NCI-H345 treated with DMSO at 0.1 percent for 48 hours (cell line): Measurements from ENCODE around the gene LGR5.

Source experiments
- DNase-seq: peaks from one replicate; lab custom pipeline; 2025; ENCODE audit not compliant: unreplicated experiment; lab: John Stamatoyannopoulos, UW

Gene LGR5

DNA sequence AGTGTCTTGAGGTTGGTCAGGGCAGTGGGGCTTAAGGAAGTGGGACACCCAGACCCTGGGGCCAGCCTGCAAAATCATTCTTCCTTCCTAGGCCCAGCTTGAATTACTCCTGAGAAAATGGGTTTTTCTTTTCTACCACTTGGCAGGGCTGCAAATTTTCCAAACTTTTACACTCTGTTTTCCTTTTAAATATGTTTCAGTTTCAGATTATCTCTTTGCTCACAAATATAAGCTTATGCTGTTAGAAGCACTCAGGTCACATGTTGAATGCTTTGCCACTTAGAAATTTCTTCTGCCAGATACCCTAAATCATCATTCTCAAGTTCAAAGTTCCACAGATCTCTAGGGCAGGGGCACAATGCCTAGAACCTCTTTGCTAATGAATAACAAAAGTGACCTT lies 2.9 kb upstream of the LGR5 start:
- DNase-seq = no peak

DNA sequence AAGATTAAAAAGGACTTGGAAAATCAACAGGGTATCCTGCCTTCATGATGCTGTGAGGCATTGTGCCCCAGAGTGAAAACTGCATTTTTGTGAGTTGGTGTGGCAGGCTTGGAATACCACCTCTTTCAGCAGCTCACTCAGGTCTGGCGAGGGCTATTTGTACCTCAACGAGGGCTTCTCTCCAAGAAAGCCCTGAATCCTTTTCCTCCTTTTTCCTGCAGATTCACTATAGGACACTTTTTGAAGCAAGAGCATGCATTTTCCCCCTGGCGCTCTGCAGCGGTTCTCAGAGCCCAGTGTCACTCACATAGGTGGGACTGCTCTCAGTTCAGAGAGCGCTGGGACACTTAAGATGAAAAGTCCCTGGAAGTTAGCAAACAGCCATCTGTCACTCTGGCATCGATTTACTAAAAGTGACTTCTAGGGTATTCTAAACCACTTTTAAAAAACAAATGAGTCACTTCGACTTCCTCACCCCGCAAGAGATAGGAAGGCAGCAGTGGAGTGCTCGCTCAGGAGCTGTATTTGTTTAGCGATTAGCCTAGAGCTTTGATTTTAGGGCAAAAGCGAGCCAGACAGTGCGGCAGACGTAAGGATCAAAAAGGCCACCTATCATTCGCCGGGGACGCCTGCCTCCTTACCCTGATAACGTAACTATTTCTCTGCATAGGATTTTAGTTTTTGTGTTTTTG lies 782 bp upstream of the LGR5 start:
- peak; percentile 39 for DNase-seq

DNA sequence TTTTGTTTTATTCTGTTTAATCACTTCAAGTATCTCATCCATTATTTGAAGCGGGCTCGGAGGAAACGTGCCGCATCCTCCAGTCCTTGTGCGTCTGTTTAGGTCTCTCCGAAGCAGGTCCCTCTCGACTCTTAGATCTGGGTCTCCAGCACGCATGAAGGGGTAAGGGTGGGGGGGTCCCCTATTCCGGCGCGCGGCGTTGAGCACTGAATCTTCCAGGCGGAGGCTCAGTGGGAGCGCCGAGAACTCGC lies 311 bp upstream of the LGR5 start:
- no peak for DNase-seq

DNA sequence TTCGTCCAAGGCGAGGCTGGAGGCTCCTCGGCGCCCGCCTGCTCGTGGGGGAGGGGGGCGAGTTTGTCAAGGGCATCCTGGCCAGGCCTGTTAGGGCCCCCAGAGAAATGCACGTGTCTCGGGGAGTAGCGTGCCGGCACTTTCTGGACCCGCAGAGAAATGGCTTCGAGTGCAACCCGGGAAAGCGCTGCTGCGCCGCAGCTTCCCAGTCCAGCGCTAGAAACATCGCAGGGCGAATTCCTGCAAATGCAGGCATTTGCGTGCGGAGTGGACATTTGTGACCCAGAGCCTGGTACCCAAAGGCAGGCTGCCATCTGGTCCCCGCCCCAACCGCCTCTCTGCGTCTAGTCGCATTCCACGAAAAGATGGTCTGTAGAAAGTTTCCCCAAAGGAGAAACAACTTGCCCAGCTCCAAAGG lies 756 bp downstream of the LGR5 start:
- no peak for DNase-seq

DNA sequence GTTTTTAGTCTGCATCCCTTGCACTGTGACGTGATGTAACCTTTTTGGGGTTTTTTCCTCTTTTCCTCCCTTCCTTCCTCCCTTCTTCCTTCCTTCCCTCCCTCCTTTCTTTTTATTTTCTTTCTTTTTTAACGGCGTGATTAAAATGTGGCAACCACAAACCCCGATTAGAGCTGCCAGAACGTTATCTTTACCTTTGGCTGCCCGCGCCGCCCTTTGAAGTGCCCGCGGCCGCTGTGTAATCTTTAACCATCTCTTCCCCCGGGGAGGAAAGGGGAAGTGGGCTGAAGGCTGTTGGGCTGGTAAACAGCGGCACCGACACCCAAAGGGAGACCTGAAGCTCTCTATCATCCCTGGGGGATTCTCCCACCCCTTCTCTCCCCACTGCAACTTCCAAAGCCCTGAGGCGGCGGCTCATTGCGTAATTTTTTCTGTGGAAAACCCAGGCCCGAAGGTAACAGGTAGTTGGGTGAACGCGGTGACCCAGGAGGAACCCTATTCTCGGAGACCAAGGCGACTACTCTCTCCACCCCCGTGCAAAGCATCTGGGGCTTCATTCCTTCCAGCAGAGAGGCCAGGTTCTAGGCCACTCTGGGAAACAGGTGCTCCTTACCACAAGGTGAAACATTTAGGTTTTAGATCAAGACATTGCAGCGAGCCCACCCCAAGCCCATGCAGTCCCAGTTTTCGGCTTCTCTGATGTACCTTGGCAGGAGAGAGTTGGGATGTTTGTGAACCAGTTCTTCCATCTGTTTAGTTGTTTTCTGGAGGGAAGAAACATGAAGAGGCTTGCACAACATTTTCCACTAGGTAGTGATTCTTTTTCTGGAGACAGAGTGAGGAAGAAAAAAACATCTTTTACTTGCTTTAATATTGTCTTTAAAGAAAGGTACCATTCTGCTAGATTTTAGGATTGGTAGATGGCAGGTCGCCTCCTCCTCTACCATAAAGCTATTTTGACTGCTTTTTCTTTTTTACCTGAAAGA lies 1.5 kb downstream of the LGR5 start:
- DNase-seq = no peak

DNA sequence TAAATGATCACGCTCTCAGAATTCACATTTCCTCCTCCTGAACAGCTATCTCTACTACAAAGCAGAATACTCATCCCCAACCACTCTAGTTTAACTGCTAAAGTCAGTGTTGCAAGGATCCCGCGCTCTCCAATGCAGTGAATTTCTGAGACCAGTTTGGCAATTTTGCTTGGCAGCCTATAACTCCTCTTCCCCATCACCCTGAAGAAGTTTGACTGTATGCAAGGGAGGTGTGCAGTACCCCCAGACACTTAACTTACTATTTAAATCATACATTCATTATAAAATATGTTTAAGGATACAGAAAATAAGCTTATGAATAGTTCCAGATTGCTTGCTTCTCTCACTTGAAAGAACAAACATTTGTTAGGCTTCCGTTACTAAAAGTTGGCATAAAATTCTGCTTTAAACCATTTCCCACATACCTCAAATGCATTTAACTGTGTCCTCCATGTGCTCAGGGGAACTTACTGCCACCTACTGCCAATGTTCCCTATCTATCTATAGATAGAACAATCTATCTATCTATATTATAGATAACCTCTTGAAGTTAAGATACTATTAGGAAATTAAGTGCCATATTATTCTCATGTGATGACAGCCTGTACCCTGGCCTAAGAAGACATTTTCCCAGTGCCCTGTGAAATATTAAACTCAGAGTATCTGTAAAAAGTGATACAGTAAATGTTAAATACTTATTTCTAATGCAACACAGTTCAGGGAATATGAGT lies 2.4 kb downstream of the LGR5 start:
- no peak for DNase-seq

DNA sequence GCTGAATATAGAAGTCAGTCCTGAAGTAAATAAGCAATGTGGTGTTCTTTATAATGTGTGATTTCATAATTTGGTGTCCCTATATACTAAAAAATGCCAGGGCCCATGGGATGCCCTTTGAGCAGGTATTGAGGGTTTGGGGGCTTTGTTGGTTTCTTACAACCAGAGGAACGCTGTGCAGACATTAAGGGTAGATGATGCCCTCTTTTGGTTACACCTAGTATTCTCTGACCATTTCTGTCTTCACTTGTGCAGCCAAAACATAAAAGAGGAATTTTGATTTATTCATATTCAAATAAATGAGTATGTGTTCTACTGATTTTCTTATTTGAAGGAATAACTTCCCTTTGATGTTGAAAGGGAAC lies 3.0 kb downstream of the LGR5 start:
- DNase-seq = no peak

DNA sequence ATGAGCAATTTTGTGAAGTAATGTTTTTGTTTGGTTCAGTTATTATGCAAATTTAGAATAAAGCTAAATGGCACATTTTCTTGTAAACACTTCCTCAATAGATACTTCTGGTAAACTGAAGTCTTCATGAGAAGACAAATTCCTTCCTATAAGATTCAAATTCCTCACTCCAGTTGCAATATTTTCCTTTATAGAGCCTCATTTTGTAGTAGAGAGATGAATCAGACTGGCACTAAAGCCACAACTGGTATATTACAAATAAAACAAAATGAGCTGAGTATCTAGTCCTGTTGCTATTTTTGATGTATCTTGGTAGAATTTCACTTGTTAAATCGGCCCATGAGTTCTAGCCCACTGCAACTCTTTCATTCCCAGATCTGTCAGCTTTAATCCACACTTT lies 5.5 kb downstream of the LGR5 start:
- DNase-seq = no peak

DNA sequence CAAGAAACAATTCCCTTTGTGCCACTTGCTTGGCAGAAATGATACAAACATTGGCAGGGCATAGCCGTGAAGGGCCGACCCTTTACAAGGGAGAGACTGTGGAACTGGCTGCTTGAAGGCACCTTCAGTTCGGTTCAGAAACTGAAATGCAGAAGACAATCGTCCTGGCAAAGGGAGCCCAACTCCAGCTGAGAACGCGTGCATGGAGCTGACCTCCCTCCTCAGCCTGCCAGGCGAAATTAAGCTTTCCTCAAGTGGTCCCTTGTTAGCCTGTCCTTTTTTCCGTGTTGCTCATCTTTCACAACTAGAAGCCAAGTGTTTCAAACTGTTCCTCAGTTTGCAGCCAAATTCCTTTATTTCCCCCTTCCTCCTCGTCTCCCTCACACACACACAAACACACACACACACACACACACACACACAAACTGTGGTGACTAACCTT lies 8.1 kb downstream of the LGR5 start:
- no peak for DNase-seq

DNA sequence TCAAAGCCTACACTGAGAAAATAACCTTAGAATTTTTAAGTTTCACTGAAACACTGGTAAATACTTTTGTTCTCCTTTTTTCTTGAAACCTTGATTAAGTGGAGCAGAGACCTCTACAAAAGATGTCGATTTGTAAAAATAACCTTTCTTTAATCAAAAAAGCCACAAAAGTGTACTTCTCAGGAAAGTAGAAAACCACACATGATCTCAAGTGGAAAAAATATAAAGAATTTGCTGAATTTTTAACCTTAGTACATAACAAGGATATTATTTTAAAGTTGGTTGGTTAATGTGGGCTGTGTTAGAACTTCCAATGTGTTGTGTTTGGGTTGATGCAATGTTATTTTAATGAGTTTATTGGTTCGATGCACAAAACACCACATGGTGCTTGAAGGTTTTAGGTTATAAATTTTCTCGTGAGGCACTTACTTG lies 8.6 kb downstream of the LGR5 start:
- DNase-seq = no peak

DNA sequence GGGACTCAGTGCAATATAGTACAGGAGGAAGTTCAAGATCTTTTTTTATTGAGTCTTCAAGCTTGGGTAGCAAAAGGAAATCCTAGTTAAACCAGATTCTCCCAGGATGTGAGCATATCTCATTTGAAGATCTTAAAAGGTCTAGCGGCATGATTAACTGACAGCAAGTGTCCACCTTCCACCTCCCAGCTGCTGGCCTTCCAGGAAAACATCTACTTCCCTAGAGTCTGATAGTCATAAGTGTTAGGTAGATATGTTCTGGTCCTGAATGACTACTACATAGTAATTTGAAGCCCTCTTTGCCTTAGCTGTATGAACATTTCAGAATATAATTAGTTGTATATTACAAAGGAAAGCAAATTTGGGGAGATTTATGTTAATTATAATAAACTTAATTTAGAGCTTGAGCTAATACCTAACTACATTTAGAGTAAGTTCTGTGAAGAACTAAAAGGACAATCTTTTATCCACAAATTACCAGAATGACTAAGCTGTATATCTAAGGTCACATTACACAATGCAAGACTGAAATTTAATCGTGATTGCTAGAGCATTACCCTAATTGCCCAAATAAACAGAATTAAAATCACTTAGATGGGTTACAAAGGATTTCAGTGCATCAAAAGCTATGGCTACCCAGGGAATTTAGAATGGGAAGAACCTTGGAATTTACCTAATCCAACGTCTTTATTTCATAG lies 9.9 kb downstream of the LGR5 start:
- DNase-seq = no peak

DNA sequence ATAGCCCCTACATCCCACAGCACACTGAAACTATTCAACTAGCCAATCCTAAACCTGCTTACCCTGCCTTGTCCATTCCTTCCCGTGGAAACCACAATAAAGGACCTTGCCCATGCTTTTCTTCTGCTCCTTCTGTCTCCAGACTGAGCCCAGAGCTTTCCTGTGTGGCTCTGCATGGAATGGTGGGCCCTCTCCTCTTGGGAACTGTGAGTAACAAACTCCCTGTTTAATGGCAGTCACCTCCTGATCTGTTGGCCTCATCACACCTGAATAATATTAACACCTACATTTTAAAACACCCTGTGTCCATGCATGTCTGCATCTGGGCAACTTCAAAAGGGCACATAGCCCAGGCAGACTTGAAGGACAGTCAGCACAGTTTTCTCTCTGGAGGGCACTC lies 12.4 kb downstream of the LGR5 start:
- DNase-seq = no peak

DNA sequence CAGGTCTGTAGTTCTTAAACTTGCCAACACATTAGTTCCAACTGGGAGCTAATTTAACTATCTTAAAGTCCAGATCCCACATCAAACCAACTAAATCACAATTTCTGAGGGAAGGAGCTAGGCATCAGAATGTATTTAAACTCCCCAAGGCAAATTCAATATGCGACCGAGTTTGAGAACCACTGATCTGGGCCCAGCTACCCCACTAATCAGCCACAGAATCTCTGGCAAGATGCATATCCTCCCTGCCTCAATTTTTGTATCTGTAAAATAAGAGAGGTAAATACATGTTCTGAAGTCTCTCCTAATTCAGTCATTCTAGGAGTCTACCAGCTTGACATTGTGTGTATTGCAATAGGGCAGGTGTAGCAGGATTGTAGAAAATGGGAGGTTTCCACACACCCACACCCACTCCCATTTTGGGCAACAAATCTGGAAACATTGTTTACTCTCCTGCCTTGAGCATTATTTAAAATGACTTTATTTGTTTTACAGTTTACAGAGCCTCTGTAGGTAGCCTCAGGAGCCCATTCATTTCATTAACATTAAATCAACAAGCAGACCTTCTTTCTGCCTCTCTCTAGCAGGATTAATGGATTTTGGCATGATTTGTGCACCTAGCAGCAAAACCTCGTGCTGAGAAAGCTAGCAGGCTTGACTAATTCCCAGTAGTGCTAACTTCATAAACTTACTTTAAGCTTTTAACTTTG lies 15.6 kb downstream of the LGR5 start:
- DNase-seq = peak; percentile 92

DNA sequence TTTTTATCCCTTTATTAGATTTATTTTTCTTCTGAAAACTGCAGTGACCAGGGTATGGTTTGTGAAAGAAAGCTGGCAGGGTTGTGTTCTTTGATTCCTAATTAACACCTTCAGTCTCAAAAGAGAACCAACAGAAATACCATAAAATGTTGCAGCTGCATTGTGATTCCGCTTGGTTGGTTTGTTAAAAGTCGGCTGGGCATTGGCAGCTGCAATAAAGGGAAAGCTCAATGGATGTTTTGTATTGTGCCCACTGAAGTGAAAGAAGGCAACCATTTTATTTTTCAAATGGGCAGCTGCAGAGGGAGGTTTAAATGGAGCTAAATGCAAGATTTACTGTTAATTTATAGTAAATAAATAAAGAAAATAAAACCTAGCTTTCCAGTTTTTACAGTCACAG lies 16.7 kb downstream of the LGR5 start:
- DNase-seq = peak; percentile 66

DNA sequence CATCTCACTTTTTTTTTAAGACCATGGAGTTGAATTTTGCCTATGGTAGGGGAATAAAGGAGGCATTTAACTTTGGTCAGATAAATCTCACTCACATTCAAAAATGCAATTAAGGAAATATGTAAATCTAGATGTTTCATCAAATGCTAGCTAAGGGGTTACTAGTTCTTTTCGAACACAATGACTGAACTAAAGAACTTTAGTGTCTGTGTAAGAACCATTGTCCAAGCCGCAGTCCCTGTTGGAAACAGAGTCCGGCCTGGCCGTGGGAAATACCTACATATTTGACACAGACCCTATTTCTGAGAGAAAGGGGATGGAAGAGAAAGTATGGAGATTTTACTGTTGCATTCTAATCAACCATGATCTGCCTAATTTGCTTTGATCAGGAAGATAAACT lies 17.4 kb downstream of the LGR5 start:
- no peak for DNase-seq

DNA sequence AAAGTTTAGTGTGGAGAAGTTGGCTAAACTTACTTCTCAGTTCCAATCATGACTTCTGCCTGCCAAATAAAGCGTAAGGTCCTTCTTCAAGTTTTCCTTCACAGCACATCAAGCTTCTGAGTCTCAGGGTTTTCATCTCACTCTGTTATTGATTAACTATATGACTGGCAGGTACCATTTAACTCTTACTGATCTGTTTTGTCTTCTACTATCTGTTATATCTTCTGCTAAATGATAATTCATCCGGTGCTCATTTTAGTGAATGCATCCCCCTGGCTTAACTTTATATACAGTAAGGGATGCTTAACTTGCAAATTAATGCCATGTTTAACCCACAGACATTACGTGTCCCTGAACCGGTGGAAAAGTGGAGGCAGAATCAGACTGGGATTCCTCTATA lies 20.7 kb downstream of the LGR5 start:
- DNase-seq = no peak

DNA sequence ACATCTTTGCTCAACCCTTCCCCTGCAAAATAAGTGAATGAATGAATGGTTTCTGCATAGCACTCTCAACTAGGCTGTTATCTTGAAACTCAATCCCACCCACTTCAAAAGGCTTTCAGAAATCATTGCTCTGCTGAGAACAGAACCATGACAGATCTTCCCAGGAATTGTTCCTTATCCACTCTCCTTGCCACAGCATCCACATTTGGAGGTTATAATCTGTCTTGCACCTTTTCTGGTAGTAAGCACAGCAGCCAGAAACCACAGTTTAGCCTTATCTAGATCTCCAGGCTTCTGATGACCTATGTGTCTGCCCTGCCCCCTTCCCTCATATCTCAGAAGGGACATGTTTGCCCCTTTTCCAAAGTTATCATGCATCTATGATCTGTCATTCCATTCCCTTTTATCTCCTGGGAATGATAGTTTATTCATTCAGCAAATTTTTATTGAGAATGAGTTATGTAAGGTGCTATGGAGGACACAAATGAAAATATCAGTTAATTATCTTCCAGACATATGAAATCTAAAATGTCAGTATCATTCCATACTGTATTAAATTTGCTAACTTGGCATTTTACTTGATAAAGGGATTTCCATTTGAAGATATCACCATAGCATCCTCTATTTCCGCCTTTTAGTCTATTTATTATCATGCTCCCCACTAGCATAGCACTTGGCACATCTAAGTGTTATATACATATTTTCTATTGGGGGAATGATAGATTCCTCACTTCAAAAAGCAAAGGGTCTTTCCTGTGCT lies 21.4 kb downstream of the LGR5 start:
- DNase-seq = no peak

DNA sequence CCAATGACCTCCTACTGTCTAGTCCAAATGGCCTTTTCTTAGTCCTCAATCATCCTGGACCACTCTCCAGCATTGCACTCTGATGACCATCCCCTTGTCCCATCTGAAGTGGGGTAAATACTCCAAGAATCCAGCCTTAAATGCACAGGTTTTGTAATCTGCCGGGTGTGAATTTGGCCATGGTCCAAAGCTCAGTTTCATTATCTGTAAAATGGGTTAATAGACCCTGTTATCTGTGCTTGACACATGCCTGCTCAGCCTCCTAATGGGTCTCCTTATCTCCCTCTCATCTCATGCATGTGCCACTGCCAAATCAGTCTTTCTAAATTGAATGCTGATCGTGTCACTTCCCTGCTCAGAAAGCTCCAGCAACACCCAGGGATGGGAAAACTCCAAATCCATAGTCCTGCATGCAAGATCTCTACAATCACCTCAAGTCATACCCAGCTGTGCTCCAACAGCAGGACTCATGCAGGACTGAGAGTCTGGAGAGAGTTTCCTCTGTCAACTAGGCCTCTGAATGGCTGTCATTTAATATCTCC lies 22.3 kb downstream of the LGR5 start:
- no peak for DNase-seq

DNA sequence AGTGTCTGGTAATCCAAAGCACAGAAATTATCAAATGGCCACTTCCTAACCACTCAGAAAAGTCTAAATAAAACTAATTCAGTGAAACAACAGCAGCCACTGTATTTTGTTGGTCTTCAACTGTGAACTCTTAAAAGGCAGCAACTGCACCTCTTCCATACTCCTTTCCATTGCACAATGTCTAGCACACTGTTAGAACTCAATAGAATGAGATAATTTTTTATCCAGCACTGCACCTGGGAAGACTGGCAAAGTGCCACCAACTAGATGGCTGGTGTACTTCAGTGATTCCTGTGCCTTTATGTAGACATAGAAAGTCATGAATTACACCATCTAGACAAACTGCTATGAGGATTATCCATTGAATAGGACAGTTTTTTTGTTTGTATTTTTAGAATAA lies 26.2 kb downstream of the LGR5 start:
- peak; percentile 87 for DNase-seq

DNA sequence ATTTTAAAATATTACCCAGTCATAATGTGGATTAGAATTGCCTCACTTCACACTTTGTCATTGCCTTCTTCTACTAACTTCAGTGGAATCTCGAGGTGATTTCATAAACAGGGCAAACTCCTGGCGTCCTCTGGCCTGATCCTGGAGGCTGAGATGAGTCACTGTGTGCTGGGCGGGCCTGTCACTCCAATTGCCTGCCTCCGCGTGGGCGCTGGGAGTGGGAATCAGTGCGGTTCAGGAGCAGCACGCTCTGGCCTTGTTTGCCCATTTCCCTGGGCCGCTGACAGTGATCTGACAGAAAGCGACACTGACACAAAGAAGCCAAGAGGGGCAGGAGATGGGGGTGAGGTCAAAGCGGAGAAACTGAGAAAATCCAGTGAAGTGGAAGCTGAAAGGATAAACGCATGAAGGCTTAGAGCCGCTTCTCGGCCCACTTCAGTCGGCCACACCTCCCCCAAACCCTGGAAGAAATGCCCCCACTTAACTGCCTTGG lies 29.7 kb downstream of the LGR5 start:
- DNase-seq = no peak
